ENCODE data around the gene NRG3.

NRG3 gene

GRCh38 chr10:82252081-82252480 is 377.1 kb downstream of the NRG3 start:
- no peaks in the 10 kb centered on the region; the same call in 1 of the 2 replicates for H3K9me2 ChIP-seq (replicated peaks; ENCODE audit: control insufficient read depth, low read length)
- TF ChIP-seq EZH2phosphoT487 (IDR thresholded peaks at IDR 0.05; ENCODE audit: borderline replicate concordance, low read length): no peak
- no peak for TF ChIP-seq CTCF (IDR thresholded peaks at IDR 0.05; ENCODE audit: low read depth, low read length, poor library complexity, severe bottlenecking)
- no peak overlapping the region for H3K4me2 ChIP-seq (ENCODE audit: low read length)
- no peaks in the 10 kb centered on the region for H4K20me1 ChIP-seq (ENCODE audit: control insufficient read depth, insufficient read depth, low read depth, low read length)
- no peaks in the 10 kb centered on the region for H3K36me3 ChIP-seq (ENCODE audit: control insufficient read depth, low read length)
- no peaks in the 10 kb centered on the region for H3K4me1 ChIP-seq (ENCODE audit: control insufficient read depth, low read length)
- no peaks in the 10 kb centered on the region for H3F3A ChIP-seq (ENCODE audit: control insufficient read depth, insufficient read depth)
- H3K27ac ChIP-seq (ENCODE audit: low read depth, low read length): no peak overlapping the region
- H3K9me3 ChIP-seq (ENCODE audit: control insufficient read depth, insufficient read depth, low read length): no peaks in the 10 kb centered on the region
- H3K79me2 ChIP-seq (ENCODE audit: control insufficient read depth, low read length): no peaks in the 10 kb centered on the region
- H3K4me3 ChIP-seq (ENCODE audit: low read length): no peak overlapping the region
- H3K27me3 ChIP-seq (ENCODE audit: control insufficient read depth, low read length): no peaks in the 10 kb centered on the region

GRCh38 chr10:82254237-82254636 is 379.2 kb downstream of the NRG3 start:
- H3K9me3 ChIP-seq (ENCODE audit: control insufficient read depth, insufficient read depth, low read length): no peaks in the 10 kb centered on the region
- H3K9me2 ChIP-seq (replicated peaks; ENCODE audit: control insufficient read depth, low read length): no peaks in the 10 kb centered on the region; the same call in 1 of the 2 replicates
- no peak overlapping the region for H3K27ac ChIP-seq (ENCODE audit: low read depth, low read length)
- TF ChIP-seq EZH2phosphoT487 (IDR thresholded peaks at IDR 0.05; ENCODE audit: borderline replicate concordance, low read length) (no peak), CTCF (IDR thresholded peaks at IDR 0.05; ENCODE audit: low read depth, low read length, poor library complexity, severe bottlenecking) (no peak)
- H3K27me3 ChIP-seq (ENCODE audit: control insufficient read depth, low read length): no peaks in the 10 kb centered on the region
- no peaks in the 10 kb centered on the region for H3F3A ChIP-seq (ENCODE audit: control insufficient read depth, insufficient read depth)
- H3K36me3 ChIP-seq (ENCODE audit: control insufficient read depth, low read length): no peaks in the 10 kb centered on the region
- H4K20me1 ChIP-seq (ENCODE audit: control insufficient read depth, insufficient read depth, low read depth, low read length): no peaks in the 10 kb centered on the region
- H3K4me3 ChIP-seq (ENCODE audit: low read length): no peak overlapping the region
- H3K79me2 ChIP-seq (ENCODE audit: control insufficient read depth, low read length): no peaks in the 10 kb centered on the region
- H3K4me2 ChIP-seq (ENCODE audit: low read length): no peak overlapping the region
- no peaks in the 10 kb centered on the region for H3K4me1 ChIP-seq (ENCODE audit: control insufficient read depth, low read length)

- Histone ChIP-seq H3K27me3 (ENCODE audit: control insufficient read depth, low read length) (no peaks in the 10 kb centered on the region), H3K36me3 (ENCODE audit: control insufficient read depth, low read length) (no peaks in the 10 kb centered on the region), H3K9me2 (replicated peaks; ENCODE audit: control insufficient read depth, low read length) (no peaks in the 10 kb centered on the region), H3K4me3 (ENCODE audit: low read length) (no peak overlapping the region), H3K4me1 (ENCODE audit: control insufficient read depth, low read length) (no peaks in the 10 kb centered on the region), H3K79me2 (ENCODE audit: control insufficient read depth, low read length) (no peaks in the 10 kb centered on the region), H3F3A (ENCODE audit: control insufficient read depth, insufficient read depth) (no peaks in the 10 kb centered on the region), H3K9me3 (ENCODE audit: control insufficient read depth, insufficient read depth, low read length) (no peaks in the 10 kb centered on the region), H3K4me2 (ENCODE audit: low read length) (no peak overlapping the region), H4K20me1 (ENCODE audit: control insufficient read depth, insufficient read depth, low read depth, low read length) (no peaks in the 10 kb centered on the region), H3K27ac (ENCODE audit: low read depth, low read length) (no peak overlapping the region)
- TF ChIP-seq EZH2phosphoT487 (IDR thresholded peaks at IDR 0.05; ENCODE audit: borderline replicate concordance, low read length): no peak
- no peak for TF ChIP-seq CTCF (IDR thresholded peaks at IDR 0.05; ENCODE audit: low read depth, low read length, poor library complexity, severe bottlenecking)
Measured at GRCh38 chr10:82256275-82256674, 381.3 kb downstream of the NRG3 start.

- Histone ChIP-seq H3K27me3 (ENCODE audit: control insufficient read depth, low read length) (no peaks in the 10 kb centered on the region), H3F3A (ENCODE audit: control insufficient read depth, insufficient read depth) (no peaks in the 10 kb centered on the region), H3K9me3 (ENCODE audit: control insufficient read depth, insufficient read depth, low read length) (no peaks in the 10 kb centered on the region), H3K4me3 (ENCODE audit: low read length) (no peak overlapping the region), H3K4me2 (ENCODE audit: low read length) (no peak overlapping the region), H3K4me1 (ENCODE audit: control insufficient read depth, low read length) (no peaks in the 10 kb centered on the region), H3K27ac (ENCODE audit: low read depth, low read length) (no peak overlapping the region), H4K20me1 (ENCODE audit: control insufficient read depth, insufficient read depth, low read depth, low read length) (no peaks in the 10 kb centered on the region), H3K36me3 (ENCODE audit: control insufficient read depth, low read length) (no peaks in the 10 kb centered on the region), H3K79me2 (ENCODE audit: control insufficient read depth, low read length) (no peaks in the 10 kb centered on the region), H3K9me2 (replicated peaks; ENCODE audit: control insufficient read depth, low read length) (no peaks in the 10 kb centered on the region)
- no peak for TF ChIP-seq EZH2phosphoT487 (IDR thresholded peaks at IDR 0.05; ENCODE audit: borderline replicate concordance, low read length)
- TF ChIP-seq CTCF (IDR thresholded peaks at IDR 0.05; ENCODE audit: low read depth, low read length, poor library complexity, severe bottlenecking): no peak
Measured at GRCh38 chr10:82266438-82266837, 391.4 kb downstream of the NRG3 start.

Measured in DOHH2 (cell line).